ENCODE results near the gene PKMYT1.
"Not testable (repeated sequence)": the region's sequence is repeated elsewhere in the genome, so short reads cannot be mapped to it uniquely, and the experiment has no call there.

Gene PKMYT1

GRCh38 chr16:2959206-2959605 lies 21.0 kb downstream of the PKMYT1 start:
- no peak for DNase-seq (ENCODE audit: low spot score)

GRCh38 chr16:2956579-2956956 lies 23.7 kb downstream of the PKMYT1 start:
- no peak for DNase-seq (ENCODE audit: low spot score)

- DNase-seq (ENCODE audit: low spot score): no peak
These were observed 24.3 kb downstream of the PKMYT1 start for GRCh38 chr16:2955779-2956578.

GRCh38 chr16:2955438-2955778 lies 24.8 kb downstream of the PKMYT1 start:
- no peak for DNase-seq (ENCODE audit: low spot score)

- DNase-seq (ENCODE audit: low spot score): no peak
These were observed 25.4 kb downstream of the PKMYT1 start for GRCh38 chr16:2954656-2955381.

- no peak for DNase-seq (ENCODE audit: low spot score)
These were observed 26.3 kb downstream of the PKMYT1 start for GRCh38 chr16:2953706-2954627.

GRCh38 chr16:2952679-2953078 lies 27.6 kb downstream of the PKMYT1 start:
- DNase-seq (ENCODE audit: low spot score): no peak

GRCh38 chr16:2950773-2951172 lies 29.5 kb downstream of the PKMYT1 start:
- DNase-seq (ENCODE audit: low spot score): no peak

GRCh38 chr16:2950353-2950724 lies 29.9 kb downstream of the PKMYT1 start:
- no peak for DNase-seq (ENCODE audit: low spot score)

GRCh38 chr16:2949705-2950352 lies 30.4 kb downstream of the PKMYT1 start:
- no peak for DNase-seq (ENCODE audit: low spot score)

GRCh38 chr16:2948807-2949704 lies 31.2 kb downstream of the PKMYT1 start:
- DNase-seq (ENCODE audit: low spot score): no peak

GRCh38 chr16:2946649-2947048 lies 33.6 kb downstream of the PKMYT1 start:
- no peak for DNase-seq (ENCODE audit: low spot score)

GRCh38 chr16:2943716-2944115 lies 36.5 kb downstream of the PKMYT1 start:
- not testable (repeated sequence) for DNase-seq (ENCODE audit: low spot score)

GRCh38 chr16:2942045-2942444 lies 38.2 kb downstream of the PKMYT1 start:
- DNase-seq (ENCODE audit: low spot score): no peak

GRCh38 chr16:2939968-2940367 lies 40.3 kb downstream of the PKMYT1 start:
- no peak for DNase-seq (ENCODE audit: low spot score)

- no peak for DNase-seq (ENCODE audit: low spot score)
These were observed 42.0 kb downstream of the PKMYT1 start for GRCh38 chr16:2938206-2938605.

- no peak for DNase-seq (ENCODE audit: low spot score)
These were observed 43.1 kb downstream of the PKMYT1 start for GRCh38 chr16:2937170-2937569.

GRCh38 chr16:2936436-2937011 lies 43.7 kb downstream of the PKMYT1 start:
- DNase-seq (ENCODE audit: low spot score): no peak

- DNase-seq (ENCODE audit: low spot score): no peak
These were observed 45.8 kb downstream of the PKMYT1 start for GRCh38 chr16:2934450-2934849.

- DNase-seq (ENCODE audit: low spot score): no peak
These were observed 46.5 kb downstream of the PKMYT1 start for GRCh38 chr16:2933701-2934100.

GRCh38 chr16:2933136-2933535 lies 47.1 kb downstream of the PKMYT1 start:
- no peak for DNase-seq (ENCODE audit: low spot score)
